Erythroblast (primary cell): Measurements from ENCODE around the gene ADGRF4.

ENCODE experiments used
- GATA1 ChIP-seq: IDR thresholded peaks from 2 replicates; pipeline ENCODE4 v1.6.1; 2011; ENCODE audit warnings: low read depth, mild to moderate bottlenecking, control low read depth, low read length, moderate library complexity
- POLR2A ChIP-seq: IDR thresholded peaks from 2 replicates; pipeline ENCODE4 v1.6.1; 2011; ENCODE audit warnings: mild to moderate bottlenecking, low read length

DNA sequence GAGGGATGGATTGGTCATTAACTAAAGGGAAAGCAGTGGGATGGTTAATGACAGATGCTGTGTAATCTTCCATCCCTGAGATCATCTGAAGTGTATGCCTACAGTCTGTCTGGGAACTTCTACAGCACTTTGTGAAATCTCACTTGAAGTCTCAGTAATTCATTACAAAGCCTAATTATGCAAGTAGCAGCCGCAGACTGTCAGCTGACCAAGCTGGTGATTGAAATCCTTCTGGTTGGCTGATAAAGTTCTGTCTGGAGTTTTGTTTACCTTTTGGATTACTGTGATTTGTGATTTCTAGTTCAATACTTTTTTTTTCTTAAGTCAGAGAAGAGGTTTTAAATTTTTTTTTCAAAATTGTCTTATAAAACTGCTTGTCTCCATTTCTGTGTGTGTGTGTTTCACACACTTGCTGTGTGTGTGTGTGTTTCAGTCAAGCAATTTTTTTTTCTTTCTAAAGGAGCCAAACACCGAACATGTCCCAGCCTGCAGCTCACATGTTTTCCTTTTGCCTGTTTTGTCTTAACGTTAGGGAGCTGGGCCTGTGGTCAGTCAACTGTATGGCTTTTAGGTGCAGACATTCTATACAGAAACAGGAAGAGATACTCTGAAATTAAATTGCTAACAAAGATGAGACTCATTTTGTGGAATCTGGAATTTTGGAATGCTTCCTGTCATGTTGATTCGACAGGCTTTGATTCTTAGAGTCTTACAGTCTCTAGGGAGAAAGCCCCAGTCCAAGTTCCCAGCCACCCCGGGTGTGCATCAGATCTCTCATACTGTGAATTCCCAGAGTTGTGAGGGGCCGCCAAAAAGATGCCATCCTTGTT, 28.5 kb upstream of the ADGRF4 start:
- TF ChIP-seq POLR2A: no peak
- no peak for TF ChIP-seq GATA1
